Activated CD4-positive, alpha-beta memory T cell treated with anti-CD3 and anti-CD28 coated beads, Interleukin-2, amount 10 ng/mL, durations not matched to agents 7 days and 5 days (primary cell): ENCODE data around the gene ZHX3. TPM values are rescaled to one million over a fixed set of nuclear protein-coding genes. Genes with fewer than 3 reads are reported as not detected.

Experiments used
- CTCF ChIA-PET: fragments of 350-600 bp; sonication (Branson Sonifier 250); formaldehyde crosslinking; loops from one replicate; lab custom pipeline; 2021; ENCODE audit warnings: antibody characterized with exemption, inconsistent platforms; lab: Charles Lee
- POLR2A ChIA-PET: fragments of 350-600 bp; sonication (Branson Sonifier 250); formaldehyde crosslinking; loops from one replicate; lab custom pipeline; 2021; ENCODE audit warnings: antibody characterized with exemption; lab: Charles Lee
- DNase-seq: peaks from one replicate; pipeline ENCODE4 v3.0.0-alpha.2; 2020
- H3K27ac Mint-ChIP-seq: one replicate; pipeline ENCODE4 v1.8.0; 2021; ENCODE audit warnings: mild to moderate bottlenecking, mixed read lengths
- H3K27me3 Mint-ChIP-seq: one replicate; pipeline ENCODE4 v1.8.0; 2021; ENCODE audit warnings: mixed read lengths
- H3K36me3 Mint-ChIP-seq: one replicate; pipeline ENCODE4 v1.8.0; 2021; ENCODE audit warnings: low read depth, mixed read lengths
- H3K4me1 Mint-ChIP-seq: one replicate; pipeline ENCODE4 v1.8.0; 2021; ENCODE audit warnings: mixed read lengths
- H3K4me3 Mint-ChIP-seq: one replicate; pipeline ENCODE4 v1.8.0; 2021; ENCODE audit warnings: mild to moderate bottlenecking, mixed read lengths
- H3K9me3 Mint-ChIP-seq: one replicate; pipeline ENCODE4 v1.8.0; 2021; ENCODE audit warnings: mixed read lengths
- total RNA-seq, 2 experiments: library from RNA; stranded (reverse); gene quantifications; one replicate each; pipeline ENCODE4 v1.2.3, GENCODE V29; 2021

The ZHX3 gene
- total RNA-seq, 2 experiments from 2014 or later: 5.9 to 8.7 TPM

GRCh38 chr20:41348430-41349172, 31.1 kb upstream of the ZHX3 start:
- POLR2A ChIA-PET: no interaction called here
- no peak overlapping the region for H3K4me3 Mint-ChIP-seq
- CTCF ChIA-PET: interaction anchor here (1.1 kb wide), 1 partner anchor 214 kb away, joined by 3 read pairs; no protein-coding TSS in a partner anchor

DNA sequence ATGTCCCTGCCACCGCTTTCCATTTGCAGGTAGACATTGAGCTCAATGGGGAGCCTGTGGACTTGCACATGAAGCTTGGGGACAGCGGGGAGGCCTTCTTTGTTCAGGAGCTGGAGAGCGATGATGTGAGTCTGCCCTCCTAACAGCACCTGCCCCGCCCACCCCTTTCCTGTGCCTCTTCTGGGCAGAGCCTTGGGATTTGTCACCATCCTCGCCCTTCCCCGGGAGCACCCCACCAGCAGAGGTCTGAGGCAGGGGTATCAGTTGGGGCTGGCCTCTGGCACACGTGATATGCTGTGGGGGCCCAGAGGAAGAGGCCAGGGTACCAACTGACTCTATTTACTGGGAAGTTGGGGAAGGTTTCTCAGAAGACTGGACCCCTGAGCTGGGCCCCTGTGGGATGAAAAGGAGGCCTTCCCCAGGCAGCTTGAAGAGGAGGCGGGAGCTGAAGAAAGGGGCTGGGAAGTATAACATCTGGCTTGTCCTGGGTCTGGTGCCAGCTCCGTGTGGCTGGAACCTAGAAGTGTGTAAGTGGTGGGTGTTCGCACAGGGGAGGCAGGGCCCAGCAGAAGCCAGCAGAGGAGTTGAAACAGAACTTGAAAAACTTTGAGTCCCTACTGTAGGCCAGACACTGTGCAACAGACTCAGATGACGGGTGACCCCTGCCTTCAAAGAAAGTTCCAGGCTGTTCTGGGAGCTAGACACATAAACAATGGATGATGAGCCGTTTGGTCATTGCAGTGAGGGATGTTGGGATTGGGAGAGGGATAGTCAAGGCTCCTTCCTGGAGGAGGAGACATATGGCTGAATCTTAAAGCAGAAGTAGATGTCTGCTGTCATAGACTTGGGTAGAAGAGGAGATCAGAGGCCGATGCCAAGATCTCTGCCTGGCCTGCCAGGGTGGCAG, 30.2 kb upstream of the ZHX3 start:
- no peak overlapping the region for H3K4me3 Mint-ChIP-seq
- no peaks in the 10 kb centered on the region for H3K9me3 Mint-ChIP-seq
- ChIA-PET CTCF (interaction anchor here (1.1 kb wide), 1 partner anchor 213 kb away, joined by 3 read pairs; no protein-coding TSS in a partner anchor), POLR2A (no interaction called here)
- H3K27me3 Mint-ChIP-seq: no peaks in the 10 kb centered on the region
- no peak overlapping the region for H3K27ac Mint-ChIP-seq
- no peak for DNase-seq
- no peaks in the 10 kb centered on the region for H3K4me1 Mint-ChIP-seq
- no peaks in the 10 kb centered on the region for H3K36me3 Mint-ChIP-seq

More at GRCh38 chr20:41348430-41349172, 31.1 kb upstream of the ZHX3 start:
- H3K27ac Mint-ChIP-seq: no peak overlapping the region
- no peaks in the 10 kb centered on the region for H3K9me3 Mint-ChIP-seq
- H3K36me3 Mint-ChIP-seq: no peaks in the 10 kb centered on the region
- H3K4me1 Mint-ChIP-seq: no peaks in the 10 kb centered on the region
- DNase-seq: no peak
- no peaks in the 10 kb centered on the region for H3K27me3 Mint-ChIP-seq

DNA sequence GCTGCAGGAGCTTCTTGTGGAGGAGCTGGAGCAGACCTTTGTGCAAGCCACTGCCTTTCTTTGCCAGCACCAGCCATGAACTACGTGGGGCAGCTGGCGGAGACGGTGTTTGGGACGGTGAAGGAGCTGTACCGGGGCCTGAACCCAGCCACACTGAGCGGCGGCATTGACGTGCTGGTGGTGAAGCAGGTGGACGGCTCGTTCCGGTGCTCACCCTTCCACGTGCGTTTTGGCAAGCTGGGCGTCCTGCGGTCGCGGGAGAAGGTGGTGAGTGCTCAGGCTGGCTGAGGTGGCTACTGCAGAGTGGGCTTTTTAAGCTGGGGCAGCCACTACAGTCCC, 28.2 kb upstream of the ZHX3 start:
- H3K9me3 Mint-ChIP-seq: no peaks in the 10 kb centered on the region
- CTCF ChIA-PET: no interaction called here
- POLR2A ChIA-PET: no interaction called here
- H3K4me1 Mint-ChIP-seq: no peaks in the 10 kb centered on the region
- DNase-seq: no peak
- no peak overlapping the region for H3K27ac Mint-ChIP-seq
- no peaks in the 10 kb centered on the region for H3K27me3 Mint-ChIP-seq
- no peak overlapping the region for H3K4me3 Mint-ChIP-seq
- no peaks in the 10 kb centered on the region for H3K36me3 Mint-ChIP-seq

GRCh38 chr20:41344938-41345728, 27.6 kb upstream of the ZHX3 start:
- no peak overlapping the region for H3K27ac Mint-ChIP-seq
- peaks cover 5% of the 10 kb centered on the region for H3K4me1 Mint-ChIP-seq
- H3K9me3 Mint-ChIP-seq: no peaks in the 10 kb centered on the region
- H3K36me3 Mint-ChIP-seq: no peaks in the 10 kb centered on the region
- ChIA-PET POLR2A (interaction anchor here (0.9 kb wide), 1 partner anchor 97 kb away, joined by 3 read pairs; no protein-coding TSS in a partner anchor), CTCF (interaction anchor here (1.5 kb wide), 1 partner anchor 354 kb away, joined by 3 read pairs; no protein-coding TSS in a partner anchor)
- H3K27me3 Mint-ChIP-seq: no peaks in the 10 kb centered on the region
- H3K4me3 Mint-ChIP-seq: no peak overlapping the region
- no peak for DNase-seq

DNA sequence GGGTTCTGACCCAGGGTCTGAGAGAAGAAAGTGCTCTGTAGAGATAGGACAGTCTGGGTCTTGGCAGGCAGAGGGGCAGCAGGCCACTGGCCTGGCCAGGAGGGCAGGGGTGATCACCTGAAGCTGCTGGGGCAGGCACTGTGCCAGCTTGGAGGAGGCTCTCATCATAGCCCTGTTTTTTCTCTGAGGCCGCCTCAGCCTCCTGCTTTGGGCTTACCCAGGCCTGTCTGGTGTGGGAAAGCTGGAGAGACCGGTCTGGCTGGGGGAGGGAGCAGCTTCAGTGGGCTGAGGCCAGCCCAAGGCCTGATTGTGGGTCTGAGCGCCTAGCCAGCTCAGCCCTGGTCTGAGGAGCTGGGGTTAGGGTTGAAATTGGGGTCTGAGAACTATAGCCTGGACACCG, 26.9 kb upstream of the ZHX3 start:
- POLR2A ChIA-PET: interaction anchor here (0.9 kb wide), 1 partner anchor 97 kb away, joined by 3 read pairs; no protein-coding TSS in a partner anchor
- Mint-ChIP-seq H3K36me3 (no peaks in the 10 kb centered on the region), H3K4me3 (no peak overlapping the region), H3K27me3 (peaks cover 5% of the 10 kb centered on the region), H3K27ac (no peak overlapping the region), H3K4me1 (peaks cover 12% of the 10 kb centered on the region), H3K9me3 (no peaks in the 10 kb centered on the region)
- DNase-seq: no peak
- CTCF ChIA-PET: interaction anchor here (1.5 kb wide), 1 partner anchor 354 kb away, joined by 3 read pairs; no protein-coding TSS in a partner anchor

DNA sequence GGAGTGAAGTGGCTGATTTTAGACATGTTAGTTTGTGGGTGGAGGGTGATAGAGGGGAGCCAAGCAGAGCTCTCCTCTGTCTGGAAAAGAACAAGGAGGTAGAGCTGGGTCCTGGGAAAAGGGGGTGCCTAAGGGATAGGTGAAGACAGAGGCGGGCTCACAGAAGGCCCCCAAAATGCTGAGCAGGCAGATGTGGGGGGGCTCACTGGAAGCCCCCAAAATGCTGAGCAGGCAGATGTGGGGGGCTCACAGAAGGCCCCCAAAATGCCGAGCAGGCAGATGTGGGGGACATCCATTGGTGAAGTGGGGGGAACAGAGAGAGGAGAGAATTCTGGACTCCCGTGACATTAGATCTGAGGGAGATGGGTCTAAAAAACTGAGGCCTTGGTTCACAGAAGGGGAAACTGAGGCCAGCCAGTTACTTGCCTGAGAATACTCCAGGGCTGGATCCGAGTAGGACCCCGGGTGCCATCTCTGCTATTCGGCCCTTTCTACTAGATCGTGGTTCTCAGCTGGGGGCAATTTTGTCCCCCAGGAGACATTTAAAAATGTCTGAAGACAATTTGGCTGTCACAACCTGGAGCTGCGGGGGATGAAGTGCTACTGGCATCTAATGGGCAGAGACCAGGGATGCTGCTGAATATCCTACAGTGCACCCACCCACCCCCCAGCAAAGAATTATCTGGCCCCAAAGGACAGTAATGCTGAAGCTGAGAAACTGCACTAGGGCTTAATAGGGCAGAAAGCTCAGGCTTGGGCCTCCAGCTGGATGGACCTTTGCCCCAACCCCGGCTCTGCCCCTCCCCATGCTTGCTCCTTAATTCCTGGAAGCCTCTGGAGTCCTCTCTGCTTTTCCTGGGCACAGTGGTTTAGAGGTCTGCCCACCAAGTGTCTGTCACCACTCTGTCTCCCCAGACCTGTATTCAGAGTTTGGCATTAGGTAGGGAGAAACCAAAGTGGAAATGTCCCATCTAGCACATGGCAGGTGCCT, 25.2 kb upstream of the ZHX3 start:
- Mint-ChIP-seq H3K4me1 (peaks cover 12% of the 10 kb centered on the region), H3K27me3 (peaks cover 5% of the 10 kb centered on the region), H3K4me3 (no peak overlapping the region), H3K9me3 (no peaks in the 10 kb centered on the region), H3K27ac (no peak overlapping the region), H3K36me3 (no peaks in the 10 kb centered on the region)
- DNase-seq: no peak
- CTCF ChIA-PET: interaction anchor here (0.6 to 1.3 kb wide), 2 partner anchors 119 to 208 kb away, joined by 3 to 5 read pairs; no protein-coding TSS in a partner anchor
- POLR2A ChIA-PET: no interaction called here

- peak within 1 kb of the TSS; percentile 62 for H3K4me3 Mint-ChIP-seq
- no peak within 1 kb of the TSS for H3K27ac Mint-ChIP-seq
- H3K4me1 Mint-ChIP-seq: peaks cover 12% of the 10 kb centered on the region
- peaks cover 5% of the 10 kb centered on the region for H3K27me3 Mint-ChIP-seq
- ChIA-PET CTCF (interaction anchor here (0.7 to 4.9 kb wide), 15 partner anchors 10 to 376 kb away, joined by 3 to 51 read pairs (median 5); partner anchors contain the start of gene PLCG1), POLR2A (interaction anchor here (1.1 kb wide), 1 partner anchor 205 kb away, joined by 3 read pairs; no protein-coding TSS in a partner anchor)
- DNase-seq: peak; percentile 65
- no peaks in the 10 kb centered on the region for H3K9me3 Mint-ChIP-seq
- H3K36me3 Mint-ChIP-seq: no peaks in the 10 kb centered on the region
Measured at GRCh38 chr20:41340327-41341055, 23.0 kb upstream of the ZHX3 start, which contains the start of gene LPIN3. Gene LPIN3 (plus strand): TSS chr20:41340821. CDS start chr20:41345804, 4,983 bp downstream.

DNA sequence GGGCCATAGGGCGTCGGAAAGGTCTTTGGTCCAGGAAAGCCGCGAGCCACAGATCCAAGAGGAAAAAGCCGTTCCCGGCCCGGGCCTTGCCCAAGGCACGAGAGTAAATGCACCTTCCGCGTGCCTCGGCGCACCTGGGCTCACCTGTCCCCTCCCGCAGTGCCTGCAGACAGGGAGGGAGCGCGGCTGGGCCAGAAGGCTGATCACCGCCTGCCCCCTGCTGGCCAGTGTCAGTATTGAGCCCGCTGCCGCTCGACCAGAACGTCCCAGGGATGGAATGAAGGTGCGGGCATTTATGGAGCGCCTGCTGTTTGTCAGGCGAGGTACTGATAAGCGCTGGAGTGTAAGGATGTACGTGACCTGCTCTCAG, 22.4 kb upstream of the ZHX3 start:
- H3K9me3 Mint-ChIP-seq: no peaks in the 10 kb centered on the region
- peak; percentile 86 for DNase-seq
- no peak overlapping the region for H3K27ac Mint-ChIP-seq
- H3K27me3 Mint-ChIP-seq: peaks cover 5% of the 10 kb centered on the region
- peaks cover 12% of the 10 kb centered on the region for H3K4me1 Mint-ChIP-seq
- ChIA-PET POLR2A (interaction anchor here (0.6 to 1.1 kb wide), 4 partner anchors 183 to 205 kb away, joined by 3 read pairs; no protein-coding TSS in a partner anchor), CTCF (interaction anchor here (0.7 to 4.9 kb wide), 18 partner anchors 9 to 375 kb away, joined by 3 to 51 read pairs (median 6); partner anchors contain the start of gene PLCG1)
- H3K4me3 Mint-ChIP-seq: peak overlapping the region; percentile 62
- no peaks in the 10 kb centered on the region for H3K36me3 Mint-ChIP-seq

GRCh38 chr20:41336711-41337492, 19.4 kb upstream of the ZHX3 start:
- POLR2A ChIA-PET: interaction anchor here (0.7 to 1.4 kb wide), 2 partner anchors 164 to 201 kb away, joined by 3 to 5 read pairs; no protein-coding TSS in a partner anchor
- H3K4me1 Mint-ChIP-seq: peaks cover 12% of the 10 kb centered on the region
- H3K9me3 Mint-ChIP-seq: no peaks in the 10 kb centered on the region
- no peaks in the 10 kb centered on the region for H3K36me3 Mint-ChIP-seq
- H3K4me3 Mint-ChIP-seq: no peak overlapping the region
- CTCF ChIA-PET: interaction anchor here (1.1 to 4.9 kb wide), 4 partner anchors 7 to 206 kb away, joined by 3 to 51 read pairs (median 18); partner anchors contain the start of gene PLCG1
- DNase-seq: no peak
- no peak overlapping the region for H3K27ac Mint-ChIP-seq
- H3K27me3 Mint-ChIP-seq: peaks cover 7% of the 10 kb centered on the region

GRCh38 chr20:41335591-41335990, 18.1 kb upstream of the ZHX3 start:
- Mint-ChIP-seq H3K27me3 (peaks cover 7% of the 10 kb centered on the region), H3K36me3 (no peaks in the 10 kb centered on the region), H3K27ac (no peak overlapping the region), H3K4me3 (no peak overlapping the region), H3K4me1 (peaks cover 12% of the 10 kb centered on the region), H3K9me3 (no peaks in the 10 kb centered on the region)
- no peak for DNase-seq
- CTCF ChIA-PET: no interaction called here
- POLR2A ChIA-PET: no interaction called here
